Measurements from ENCODE around the gene RABL6. TPM values are rescaled to one million over a fixed set of nuclear protein-coding genes. Genes with fewer than 3 reads are reported as not detected.

Gene RABL6
- total RNA-seq, 1 donor from 2014 or later = 51.1 TPM

DNA sequence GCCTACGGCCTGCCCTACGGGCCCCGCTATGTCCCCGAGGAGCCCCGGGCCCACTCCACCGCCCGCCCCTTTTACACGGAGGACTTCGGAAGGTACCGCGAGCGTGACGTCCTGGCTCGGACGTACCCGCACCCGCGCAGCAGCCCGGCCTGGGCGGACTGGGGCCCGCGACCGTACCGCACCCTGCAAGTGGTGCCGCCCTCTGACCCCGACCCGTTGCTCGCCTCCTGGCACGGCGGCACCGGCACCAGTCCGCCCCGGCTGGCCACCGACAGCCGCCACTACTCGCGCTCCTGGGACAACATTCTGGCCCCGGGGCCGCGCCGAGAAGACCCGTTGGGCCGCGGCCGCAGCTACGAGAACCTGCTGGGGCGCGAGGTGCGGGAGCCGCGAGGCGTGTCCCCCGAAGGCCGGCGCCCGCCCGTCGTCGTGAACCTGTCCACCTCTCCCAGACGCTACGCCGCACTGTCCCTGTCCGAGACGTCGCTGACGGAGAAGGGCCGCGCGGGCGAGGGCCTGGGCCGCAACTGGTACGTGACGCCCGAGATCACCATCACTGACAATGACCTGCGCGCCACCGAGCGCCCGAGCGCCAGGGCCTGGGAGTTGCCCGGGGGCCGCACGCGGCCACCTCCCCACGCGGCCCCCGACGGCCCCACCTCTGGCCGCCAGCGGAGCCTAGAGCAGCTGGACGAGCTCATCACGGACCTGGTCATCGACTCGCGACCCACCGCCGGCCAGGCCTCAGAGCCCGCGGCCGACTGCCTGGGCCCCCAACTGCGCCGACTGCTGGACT is 37.9 kb downstream of the RABL6 start:
- no peak for DNase-seq (ENCODE audit: low read depth in 2 of 2)

DNA sequence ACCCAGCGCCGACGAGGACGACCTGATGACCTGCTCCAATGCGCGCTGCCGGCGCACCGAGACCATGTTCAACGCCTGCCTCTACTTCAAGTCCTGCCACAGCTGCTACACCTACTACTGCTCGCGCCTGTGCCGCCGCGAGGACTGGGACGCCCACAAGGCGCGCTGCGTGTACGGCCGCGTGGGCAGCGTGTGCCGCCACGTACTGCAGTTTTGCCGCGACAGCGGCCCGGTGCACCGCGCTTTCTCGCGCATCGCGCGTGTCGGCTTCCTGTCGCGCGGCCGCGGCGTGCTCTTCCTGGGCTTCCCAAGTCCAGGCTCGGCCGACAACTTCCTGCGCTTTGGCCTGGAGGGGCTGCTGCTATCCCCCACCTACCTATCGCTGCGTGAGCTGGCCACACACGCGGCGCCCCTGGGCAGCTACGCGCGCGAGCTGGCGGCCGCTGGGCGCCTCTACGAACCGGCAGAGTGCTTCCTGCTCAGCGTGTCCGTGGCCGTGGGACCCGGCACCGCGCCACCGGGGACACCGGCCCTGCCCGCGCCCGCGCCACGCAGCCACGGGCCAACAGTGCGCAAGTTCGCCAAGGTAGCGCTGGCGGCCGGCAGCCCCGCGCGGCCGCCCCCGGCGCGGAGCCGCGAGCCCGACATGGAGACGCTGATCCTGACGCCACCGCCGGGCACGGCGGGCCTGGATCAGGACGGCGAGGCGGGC is 38.8 kb downstream of the RABL6 start:
- peak in 1 of 2 donors; percentile 11 for DNase-seq (ENCODE audit: low read depth in 2 of 2)

- DNase-seq (ENCODE audit: low read depth in 2 of 2) = peak; percentile 23 to 82
These were observed 39.5 kb downstream of the RABL6 start for GRCh38 chr9:136847088-136847825.

DNA sequence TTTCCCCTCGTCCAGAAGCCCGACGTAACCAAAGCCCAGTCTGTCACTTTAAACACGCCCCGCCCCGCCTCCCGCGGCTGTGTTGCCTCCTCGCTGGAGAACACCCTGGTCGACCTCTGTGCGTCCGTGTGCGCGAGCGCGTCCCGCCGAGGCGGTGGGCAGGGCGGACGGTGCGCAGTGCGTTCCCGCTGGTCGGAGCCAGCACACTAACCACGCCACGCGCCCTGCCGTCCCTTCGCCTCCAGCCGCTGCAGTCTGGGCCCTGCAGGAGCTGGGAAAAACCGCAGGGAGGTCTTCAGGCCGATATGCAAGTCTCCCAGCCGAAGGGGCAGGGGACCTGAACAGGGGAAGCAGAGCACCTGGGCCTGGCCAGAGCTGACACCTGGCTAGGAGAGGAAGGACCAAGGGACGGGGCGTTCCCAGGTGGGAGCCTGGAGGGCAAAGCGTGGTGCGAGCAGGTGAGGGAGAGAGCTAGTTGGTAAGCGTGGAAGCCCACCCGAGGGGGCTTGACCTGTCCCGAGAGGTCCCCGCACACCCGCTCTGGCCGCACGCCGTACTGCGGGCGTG is 40.2 kb downstream of the RABL6 start:
- DNase-seq (ENCODE audit: low read depth in 2 of 2) = peak; percentile 61 to 87

DNA sequence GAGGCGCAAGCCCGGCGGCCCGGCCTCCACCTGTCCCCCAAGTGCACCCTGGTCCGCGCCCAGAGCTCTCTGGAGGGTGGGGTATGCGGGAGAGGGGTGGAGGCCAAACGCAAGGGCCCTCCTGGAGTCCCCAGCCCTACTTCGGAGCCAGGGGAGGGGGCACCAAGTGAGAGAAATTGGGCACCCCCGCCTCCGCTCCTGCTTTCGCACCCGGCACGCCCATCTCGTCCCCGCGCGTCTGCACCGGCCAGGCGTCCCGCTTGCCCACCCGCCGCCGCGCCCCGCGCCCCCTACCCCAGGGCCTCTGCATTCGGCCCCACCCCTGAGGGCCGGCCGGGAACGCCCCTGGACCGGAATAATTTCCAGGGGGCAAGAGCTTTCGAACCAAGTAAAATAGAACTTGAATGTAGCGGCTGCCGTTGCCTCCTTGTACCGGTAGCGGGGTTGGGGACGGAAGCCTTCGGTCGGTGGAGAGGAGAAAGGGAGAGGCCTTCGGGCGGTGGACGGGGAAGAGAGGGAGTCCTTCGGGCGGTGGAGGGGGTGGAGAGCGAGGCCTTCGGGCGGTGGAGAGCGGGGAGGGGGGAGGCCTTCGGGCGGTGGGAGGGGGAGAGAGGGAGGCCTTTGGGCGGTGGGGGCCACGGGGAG is 40.8 kb downstream of the RABL6 start:
- DNase-seq (ENCODE audit: low read depth in 2 of 2) = no peak

GRCh38 chr9:136849038-136849959 is 41.6 kb downstream of the RABL6 start, which contains the start of gene PHPT1:
Gene PHPT1 (plus strand): TSS chr9:136849409. CDS start chr9:136849431, 22 bp downstream.
- peak; percentile 98 to 100 for DNase-seq (ENCODE audit: low read depth in 2 of 2)

DNA sequence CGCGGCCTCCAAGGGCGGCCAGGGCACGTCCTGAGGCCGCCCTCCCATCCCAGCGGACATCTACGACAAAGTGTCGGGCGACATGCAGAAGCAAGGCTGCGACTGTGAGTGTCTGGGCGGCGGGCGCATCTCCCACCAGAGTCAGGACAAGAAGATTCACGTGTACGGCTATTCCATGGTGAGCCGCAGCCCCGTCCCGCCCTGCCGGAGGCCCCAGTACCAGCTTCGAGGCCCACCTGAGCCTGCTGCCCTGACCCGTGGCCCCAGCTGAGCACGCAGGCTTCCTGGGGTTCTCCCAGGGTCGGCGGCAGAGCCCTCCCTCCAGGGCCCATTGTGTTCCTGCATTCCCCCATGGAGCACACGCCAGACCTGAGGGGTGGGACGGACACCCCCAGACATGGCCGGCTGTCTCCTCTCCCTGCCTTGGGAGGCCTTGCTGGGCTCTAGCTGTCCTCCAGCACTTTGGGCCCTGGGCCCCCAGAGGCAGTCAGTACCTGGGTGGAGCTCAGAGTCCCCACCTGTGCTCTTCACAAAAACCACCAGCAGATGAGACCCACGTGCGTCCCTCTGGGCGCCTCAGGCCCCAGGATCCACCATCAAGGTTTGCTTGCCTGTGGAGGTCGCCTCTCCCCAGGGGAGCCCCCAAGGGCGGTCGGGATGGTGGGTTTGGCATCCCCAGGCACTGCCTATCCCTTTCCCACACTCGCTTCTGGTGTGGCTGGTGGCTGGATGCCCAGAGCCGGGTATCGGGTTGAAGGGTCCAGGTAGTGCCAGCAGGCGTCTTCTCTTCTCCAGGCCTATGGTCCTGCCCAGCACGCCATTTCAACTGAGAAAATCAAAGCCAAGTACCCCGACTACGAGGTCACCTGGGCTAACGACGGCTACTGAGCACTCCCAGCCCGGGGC is 42.5 kb downstream of the RABL6 start:
- DNase-seq (ENCODE audit: low read depth in 2 of 2) = no peak

- no peak for DNase-seq (ENCODE audit: low read depth in 2 of 2)
These were observed 43.4 kb downstream of the RABL6 start for GRCh38 chr9:136850866-136851775.

DNA sequence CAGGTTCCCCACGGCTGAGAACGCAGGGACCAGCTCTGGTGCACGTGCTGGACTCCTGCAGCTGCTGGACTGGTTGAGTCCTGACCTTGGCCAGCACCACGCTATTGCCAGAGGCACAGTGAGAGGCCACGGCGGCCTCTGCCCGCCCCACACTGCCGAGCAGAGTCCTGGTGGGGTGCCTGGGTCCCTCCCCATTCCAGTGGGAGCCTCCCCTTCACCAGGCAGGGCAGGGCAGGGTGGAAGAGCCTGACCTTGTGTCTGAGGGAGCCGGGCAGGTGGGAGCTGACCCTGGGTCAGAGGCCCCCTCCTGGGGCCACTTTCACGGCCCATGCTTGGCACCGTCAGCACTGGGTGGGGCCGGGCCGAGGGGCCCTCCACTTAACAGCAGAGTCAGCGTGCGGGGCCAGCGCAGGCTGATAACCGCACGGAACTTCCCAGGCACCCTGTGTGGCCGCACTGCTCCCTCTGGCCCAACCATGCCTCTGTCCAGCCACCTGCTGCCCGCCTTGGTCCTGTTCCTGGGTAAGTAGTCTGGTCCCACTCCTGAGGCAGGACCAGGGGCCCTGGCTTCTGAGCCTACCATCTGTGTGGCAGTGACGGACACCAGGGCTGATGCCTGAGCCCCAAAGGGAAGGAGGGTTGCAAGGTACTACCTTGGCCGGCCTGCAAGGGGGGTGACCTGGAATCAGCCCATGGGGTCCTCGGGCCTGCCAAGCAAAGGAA is 44.4 kb downstream of the RABL6 start, which contains the start of gene MAMDC4:
Gene MAMDC4 (plus strand): TSS at position 406 of the 723 bp plus-strand sequence. CDS start 71 bp downstream, at position 477.
- no peak for DNase-seq (ENCODE audit: low read depth in 2 of 2)

DNA sequence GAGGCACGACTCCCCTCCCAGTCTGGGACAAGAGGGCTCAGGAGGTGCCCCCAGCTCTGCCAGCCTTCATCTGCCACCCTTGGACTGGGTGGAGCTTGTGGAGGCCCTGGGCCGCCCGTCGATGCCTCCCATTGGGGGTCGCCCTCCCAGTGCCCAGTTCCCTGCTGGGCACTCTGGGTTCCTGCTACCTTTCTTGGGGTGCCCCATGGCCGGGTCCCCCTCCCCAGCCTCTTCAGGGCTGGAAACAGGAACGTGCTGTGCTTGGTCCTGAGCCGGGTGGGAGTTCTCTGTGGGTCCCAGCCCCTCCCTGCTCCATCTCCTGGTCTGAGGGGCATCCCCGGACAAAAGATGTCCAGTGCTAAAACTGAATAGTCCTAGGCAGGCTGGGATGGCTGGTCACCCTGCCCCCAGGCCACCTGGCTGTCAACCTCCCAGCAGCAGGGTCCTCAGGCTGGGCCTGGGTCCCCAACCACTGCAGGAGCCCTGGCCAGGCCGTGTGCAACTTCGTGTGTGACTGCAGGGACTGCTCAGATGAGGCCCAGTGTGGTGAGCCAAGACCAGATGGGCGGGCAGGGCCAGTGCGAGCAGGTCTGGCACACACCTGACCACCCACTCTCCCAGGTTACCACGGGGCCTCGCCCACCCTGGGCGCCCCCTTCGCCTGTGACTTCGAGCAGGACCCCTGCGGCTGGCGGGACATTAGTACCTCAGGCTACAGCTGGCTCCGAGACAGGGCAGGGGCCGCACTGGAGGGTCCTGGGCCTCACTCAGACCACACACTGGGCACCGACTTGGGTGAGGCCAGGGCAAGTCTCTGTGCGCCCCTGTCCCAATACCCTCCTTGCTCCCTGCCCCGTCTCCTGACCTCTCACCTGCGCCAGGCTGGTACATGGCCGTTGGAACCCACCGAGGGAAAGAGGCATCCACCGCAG is 45.2 kb downstream of the RABL6 start:
- DNase-seq (ENCODE audit: low read depth in 2 of 2) = no peak

- DNase-seq (ENCODE audit: low read depth in 2 of 2) = no peak
These were observed 45.9 kb downstream of the RABL6 start for GRCh38 chr9:136853596-136854112.

- DNase-seq (ENCODE audit: low read depth in 2 of 2) = no peak
These were observed 46.5 kb downstream of the RABL6 start for GRCh38 chr9:136854113-136854841.

- DNase-seq (ENCODE audit: low read depth in 2 of 2) = no peak
These were observed 47.2 kb downstream of the RABL6 start for GRCh38 chr9:136854842-136855460.

- DNase-seq (ENCODE audit: low read depth in 2 of 2) = no peak
These were observed 47.8 kb downstream of the RABL6 start for GRCh38 chr9:136855461-136856078.
